ENCODE data around the gene MYH14. TPM values are rescaled to one million over a fixed set of nuclear protein-coding genes. Genes with fewer than 3 reads are reported as not detected.
"Not testable (repeated sequence)": the region's sequence is repeated elsewhere in the genome, so short reads cannot be mapped to it uniquely, and the experiment has no call there.

Gene MYH14
- total RNA-seq, 1 donor from 2014 or later = not detected

- DNase-seq (ENCODE audit: low read depth) = no peak
- Histone ChIP-seq H3K27ac (ENCODE audit: low read depth, low read length) (no peak overlapping the region), H3K4me1 (ENCODE audit: insufficient read depth, low read length) (no peaks in the 10 kb centered on the region), H3K36me3 (ENCODE audit: insufficient read depth, low read length) (no peaks in the 10 kb centered on the region), H3K9me3 (ENCODE audit: insufficient read depth, low read depth, low read length) (peaks cover 13% of the 10 kb centered on the region), H4K20me1 (ENCODE audit: insufficient read depth, low read length) (no peaks in the 10 kb centered on the region), H2AFZ (ENCODE audit: low read depth, low read length) (no peak overlapping the region), H3K27me3 (ENCODE audit: insufficient read depth, low read length) (no peaks in the 10 kb centered on the region), H3K9ac (ENCODE audit: low read length) (no peak overlapping the region), H3K4me2 (ENCODE audit: low read length) (no peak overlapping the region), H3K4me3 (ENCODE audit: insufficient read depth, low read depth, low read length) (no peak overlapping the region), H3K79me2 (ENCODE audit: insufficient read depth, low read length) (no peaks in the 10 kb centered on the region)
- peaks cover 23% of the 10 kb centered on the region for H3K9me3 Mint-ChIP-seq (ENCODE audit: unreplicated experiment)
- no peaks in the 10 kb centered on the region for H3K27me3 Mint-ChIP-seq (ENCODE audit: low read depth, unreplicated experiment)
- no peak overlapping the region for H3K27ac Mint-ChIP-seq (ENCODE audit: unreplicated experiment)
- H3K36me3 Mint-ChIP-seq (ENCODE audit: low read depth, unreplicated experiment) = no peaks in the 10 kb centered on the region
- no peak overlapping the region for H3K4me3 Mint-ChIP-seq (ENCODE audit: unreplicated experiment)
- TF ChIP-seq EZH2 (IDR thresholded peaks at IDR 0.05; ENCODE audit: insufficient read depth, low read length) (no peak), CTCF (IDR thresholded peaks at IDR 0.05; ENCODE audit: insufficient read depth, low read depth, low read length) (no peak)
- no peaks in the 10 kb centered on the region for H3K4me1 Mint-ChIP-seq (ENCODE audit: low read depth, unreplicated experiment)
- no peak for FAIRE-seq
Observed at GRCh38 chr19:50340331-50340730, 136.9 kb downstream of the MYH14 start.

- TF ChIP-seq CTCF (IDR thresholded peaks at IDR 0.05; ENCODE audit: insufficient read depth, low read depth, low read length) = no peak
- no peak for TF ChIP-seq EZH2 (IDR thresholded peaks at IDR 0.05; ENCODE audit: insufficient read depth, low read length)
- DNase-seq (ENCODE audit: low read depth) (no peak), FAIRE-seq (no peak)
- Histone ChIP-seq H3K9me3 (ENCODE audit: insufficient read depth, low read depth, low read length) (peaks cover 13% of the 10 kb centered on the region), H3K36me3 (ENCODE audit: insufficient read depth, low read length) (no peaks in the 10 kb centered on the region), H3K79me2 (ENCODE audit: insufficient read depth, low read length) (no peaks in the 10 kb centered on the region), H3K27me3 (ENCODE audit: insufficient read depth, low read length) (no peaks in the 10 kb centered on the region), H3K4me3 (ENCODE audit: insufficient read depth, low read depth, low read length) (no peak overlapping the region), H3K27ac (ENCODE audit: low read depth, low read length) (no peak overlapping the region), H3K9ac (ENCODE audit: low read length) (no peak overlapping the region), H3K4me2 (ENCODE audit: low read length) (no peak overlapping the region), H3K4me1 (ENCODE audit: insufficient read depth, low read length) (no peaks in the 10 kb centered on the region), H4K20me1 (ENCODE audit: insufficient read depth, low read length) (no peaks in the 10 kb centered on the region), H2AFZ (ENCODE audit: low read depth, low read length) (no peak overlapping the region)
- Mint-ChIP-seq H3K9me3 (ENCODE audit: unreplicated experiment) (peaks cover 19% of the 10 kb centered on the region), H3K27ac (ENCODE audit: unreplicated experiment) (no peak overlapping the region), H3K4me1 (ENCODE audit: low read depth, unreplicated experiment) (no peaks in the 10 kb centered on the region), H3K27me3 (ENCODE audit: low read depth, unreplicated experiment) (no peaks in the 10 kb centered on the region), H3K4me3 (ENCODE audit: unreplicated experiment) (no peak overlapping the region), H3K36me3 (ENCODE audit: low read depth, unreplicated experiment) (no peaks in the 10 kb centered on the region)
Observed at GRCh38 chr19:50341091-50341564, 137.7 kb downstream of the MYH14 start.

- no peaks in the 10 kb centered on the region for H3K4me1 ChIP-seq (ENCODE audit: insufficient read depth, low read length)
- H3K4me2 ChIP-seq (ENCODE audit: low read length) = no peak overlapping the region
- H3K4me3 ChIP-seq (ENCODE audit: insufficient read depth, low read depth, low read length) = no peak overlapping the region
- H3K79me2 ChIP-seq (ENCODE audit: insufficient read depth, low read length) = no peaks in the 10 kb centered on the region
- H3K9ac ChIP-seq (ENCODE audit: low read length) = no peak overlapping the region
- peaks cover 19% of the 10 kb centered on the region for H3K9me3 Mint-ChIP-seq (ENCODE audit: unreplicated experiment)
- H3K9me3 ChIP-seq (ENCODE audit: insufficient read depth, low read depth, low read length) = peaks cover 9% of the 10 kb centered on the region
- no peaks in the 10 kb centered on the region for H4K20me1 ChIP-seq (ENCODE audit: insufficient read depth, low read length)
- DNase-seq (ENCODE audit: low read depth) = no peak
- H2AFZ ChIP-seq (ENCODE audit: low read depth, low read length) = no peak overlapping the region
- no peaks in the 10 kb centered on the region for H3K36me3 ChIP-seq (ENCODE audit: insufficient read depth, low read length)
- no peaks in the 10 kb centered on the region for H3K27me3 ChIP-seq (ENCODE audit: insufficient read depth, low read length)
- no peak overlapping the region for H3K27ac ChIP-seq (ENCODE audit: low read depth, low read length)
- no peak overlapping the region for H3K4me3 Mint-ChIP-seq (ENCODE audit: unreplicated experiment)
- no peaks in the 10 kb centered on the region for H3K27me3 Mint-ChIP-seq (ENCODE audit: low read depth, unreplicated experiment)
- FAIRE-seq = no peak
- no peaks in the 10 kb centered on the region for H3K36me3 Mint-ChIP-seq (ENCODE audit: low read depth, unreplicated experiment)
- TF ChIP-seq EZH2 (IDR thresholded peaks at IDR 0.05; ENCODE audit: insufficient read depth, low read length) (no peak), CTCF (IDR thresholded peaks at IDR 0.05; ENCODE audit: insufficient read depth, low read depth, low read length) (no peak)
- H3K27ac Mint-ChIP-seq (ENCODE audit: unreplicated experiment) = no peak overlapping the region
- no peaks in the 10 kb centered on the region for H3K4me1 Mint-ChIP-seq (ENCODE audit: low read depth, unreplicated experiment)
Observed at GRCh38 chr19:50344661-50345318, 141.4 kb downstream of the MYH14 start.

GRCh38 chr19:50347089-50347581 is 143.7 kb downstream of the MYH14 start:
- H3K4me1 Mint-ChIP-seq (ENCODE audit: low read depth, unreplicated experiment); H3K4me1 ChIP-seq (ENCODE audit: insufficient read depth, low read length); H3K4me3 Mint-ChIP-seq (ENCODE audit: unreplicated experiment); H3K36me3 Mint-ChIP-seq (ENCODE audit: low read depth, unreplicated experiment); H3K79me2 ChIP-seq (ENCODE audit: insufficient read depth, low read length); H4K20me1 ChIP-seq (ENCODE audit: insufficient read depth, low read length); H3K4me3 ChIP-seq (ENCODE audit: insufficient read depth, low read depth, low read length); H3K27ac Mint-ChIP-seq (ENCODE audit: unreplicated experiment); DNase-seq (ENCODE audit: low read depth); H3K9me3 ChIP-seq (ENCODE audit: insufficient read depth, low read depth, low read length); H3K9ac ChIP-seq (ENCODE audit: low read length); H3K27me3 Mint-ChIP-seq (ENCODE audit: low read depth, unreplicated experiment); H3K27me3 ChIP-seq (ENCODE audit: insufficient read depth, low read length); FAIRE-seq; H3K27ac ChIP-seq (ENCODE audit: low read depth, low read length); H2AFZ ChIP-seq (ENCODE audit: low read depth, low read length); H3K4me2 ChIP-seq (ENCODE audit: low read length); H3K36me3 ChIP-seq (ENCODE audit: insufficient read depth, low read length): not testable (repeated sequence)
- H3K9me3 Mint-ChIP-seq (ENCODE audit: unreplicated experiment) = peaks cover 15% of the 10 kb centered on the region
